NCI-H226 (cell line): ENCODE measurements around the gene KIRREL3.

Source experiments
- DNase-seq: peaks from one replicate; pipeline ENCODE4 v3.0.0-alpha.2; 2015

Gene KIRREL3

GRCh38 chr11:126766440-126766839, 234.1 kb downstream of the KIRREL3 start:
- DNase-seq = no peak

- no peak for DNase-seq
Measured at GRCh38 chr11:126765196-126765595, 235.4 kb downstream of the KIRREL3 start.

GRCh38 chr11:126764231-126764630, 236.3 kb downstream of the KIRREL3 start:
- no peak for DNase-seq

GRCh38 chr11:126756855-126757254, 243.7 kb downstream of the KIRREL3 start:
- DNase-seq = no peak

- no peak for DNase-seq
Measured at GRCh38 chr11:126756421-126756820, 244.1 kb downstream of the KIRREL3 start.

- no peak for DNase-seq
Measured at GRCh38 chr11:126755526-126755925, 245.0 kb downstream of the KIRREL3 start.

- DNase-seq = no peak
Measured at GRCh38 chr11:126754591-126755426, 245.8 kb downstream of the KIRREL3 start.

GRCh38 chr11:126753990-126754389, 246.6 kb downstream of the KIRREL3 start:
- no peak for DNase-seq

- DNase-seq = no peak
Measured at GRCh38 chr11:126751242-126751641, 249.3 kb downstream of the KIRREL3 start.

GRCh38 chr11:126748793-126749192, 251.8 kb downstream of the KIRREL3 start:
- DNase-seq = no peak

GRCh38 chr11:126748100-126748791, 252.3 kb downstream of the KIRREL3 start:
- no peak for DNase-seq

- no peak for DNase-seq
Measured at GRCh38 chr11:126747315-126747714, 253.3 kb downstream of the KIRREL3 start.

- DNase-seq = no peak
Measured at GRCh38 chr11:126746443-126746842, 254.1 kb downstream of the KIRREL3 start.

GRCh38 chr11:126744699-126745098, 255.9 kb downstream of the KIRREL3 start:
- DNase-seq = no peak

GRCh38 chr11:126743628-126744027, 256.9 kb downstream of the KIRREL3 start:
- no peak for DNase-seq

- DNase-seq = no peak
Measured at GRCh38 chr11:126742582-126742981, 258.0 kb downstream of the KIRREL3 start.

GRCh38 chr11:126740846-126741245, 259.7 kb downstream of the KIRREL3 start:
- no peak for DNase-seq

- DNase-seq = no peak
Measured at GRCh38 chr11:126739499-126740145, 260.9 kb downstream of the KIRREL3 start.

GRCh38 chr11:126738295-126739031, 262.1 kb downstream of the KIRREL3 start:
- DNase-seq = no peak

GRCh38 chr11:126736682-126737572, 263.6 kb downstream of the KIRREL3 start:
- DNase-seq = no peak

- DNase-seq = no peak
Measured at GRCh38 chr11:126734752-126735151, 265.8 kb downstream of the KIRREL3 start.

- DNase-seq = no peak
Measured at GRCh38 chr11:126733685-126734084, 266.9 kb downstream of the KIRREL3 start.
